OCI-LY1 (cell line): ENCODE results near the gene MYO5B.

Source experiments
- H2AFZ ChIP-seq: fragments of 200-600 bp; sonication (generic), shearing (Covaris generic); 2 replicates; pipeline ENCODE4 v1.6.0; 2014; ENCODE audit warnings: antibody characterized with exemption, mild to moderate bottlenecking, low read length
- H3F3A ChIP-seq: fragments of 200-600 bp; sonication (generic), shearing (Covaris generic); 2 replicates; pipeline ENCODE4 v1.6.0; 2014; ENCODE audit warnings: mild to moderate bottlenecking, antibody characterized with exemption, low read length, moderate library complexity; ENCODE audit not compliant: insufficient read depth
- H3K27ac ChIP-seq: fragments of 200-600 bp; sonication (generic); 2 replicates; pipeline ENCODE4 v1.5.1; 2014; ENCODE audit warnings: low read length, mixed run types, mild to moderate bottlenecking, low read depth; ENCODE audit not compliant: poor library complexity, severe bottlenecking
- H3K27me3 ChIP-seq: fragments of 200-600 bp; sonication (generic); 2 replicates; pipeline ENCODE4 v1.6.0; 2014; ENCODE audit warnings: antibody characterized with exemption, mild to moderate bottlenecking, low read length, moderate library complexity; ENCODE audit not compliant: insufficient read depth
- H3K36me3 ChIP-seq: fragments of 200-600 bp; sonication (generic); 2 replicates; pipeline ENCODE4 v1.6.1; 2014; ENCODE audit warnings: mild to moderate bottlenecking, antibody characterized with exemption, low read length, moderate library complexity, mixed read lengths; ENCODE audit not compliant: insufficient read depth
- H3K4me1 ChIP-seq: fragments of 200-600 bp; sonication (generic); 2 replicates; pipeline ENCODE4 v1.5.1; 2014; ENCODE audit warnings: mild to moderate bottlenecking, low read length, moderate library complexity; ENCODE audit not compliant: insufficient read depth, severe bottlenecking
- H3K4me2 ChIP-seq: fragments of 200-600 bp; sonication (generic), shearing (Covaris generic); 2 replicates; pipeline ENCODE4 v1.6.1; 2014; ENCODE audit warnings: low read length
- H3K4me3 ChIP-seq: fragments of 200-600 bp; sonication (generic); 2 replicates; pipeline ENCODE4 v1.5.1; 2014; ENCODE audit warnings: low read length, low read depth, mild to moderate bottlenecking, mixed read lengths; ENCODE audit not compliant: poor library complexity, severe bottlenecking
- H3K79me2 ChIP-seq: fragments of 200-600 bp; shearing (Covaris generic); 2 replicates; pipeline ENCODE4 v1.6.1; 2016; ENCODE audit warnings: mixed run types, low read length, mixed read lengths; ENCODE audit not compliant: insufficient read depth
- H3K9ac ChIP-seq: fragments of 200-600 bp; sonication (generic), shearing (Covaris generic); 2 replicates; pipeline ENCODE4 v1.6.1; 2014; ENCODE audit warnings: mild to moderate bottlenecking, low read length, mixed read lengths
- H3K9me2 ChIP-seq: fragments of 200-600 bp; sonication (generic), shearing (Covaris generic); 2 replicates; pipeline ENCODE4 v1.6.1; 2014; ENCODE audit warnings: low read depth, mild to moderate bottlenecking, low read length, mixed read lengths
- H3K9me3 ChIP-seq: fragments of 200-600 bp; shearing (Covaris generic); 2 replicates; pipeline ENCODE4 v1.6.1; 2014; ENCODE audit warnings: low read length, mixed read lengths
- H4K20me1 ChIP-seq: fragments of 200-600 bp; sonication (generic), shearing (Covaris generic); 2 replicates; pipeline ENCODE4 v1.6.0; 2016; ENCODE audit warnings: mild to moderate bottlenecking, low read length; ENCODE audit not compliant: insufficient read depth
- CTCF ChIP-seq: fragments of 200-600 bp; sonication (generic), shearing (Covaris generic); IDR thresholded peaks from 2 replicates; pipeline ENCODE4 v1.5.1; 2017; ENCODE audit warnings: mild to moderate bottlenecking, antibody characterized with exemption, low read length, moderate library complexity, mixed read lengths
- EZH2 ChIP-seq: fragments of 200-600 bp; sonication (generic), shearing (Covaris generic); IDR thresholded peaks from 2 replicates; pipeline ENCODE4 v1.8.0; 2017; ENCODE audit warnings: borderline replicate concordance, mixed run types, mild to moderate bottlenecking, antibody characterized with exemption, low read length, moderate library complexity, mixed read lengths

Gene MYO5B

DNA sequence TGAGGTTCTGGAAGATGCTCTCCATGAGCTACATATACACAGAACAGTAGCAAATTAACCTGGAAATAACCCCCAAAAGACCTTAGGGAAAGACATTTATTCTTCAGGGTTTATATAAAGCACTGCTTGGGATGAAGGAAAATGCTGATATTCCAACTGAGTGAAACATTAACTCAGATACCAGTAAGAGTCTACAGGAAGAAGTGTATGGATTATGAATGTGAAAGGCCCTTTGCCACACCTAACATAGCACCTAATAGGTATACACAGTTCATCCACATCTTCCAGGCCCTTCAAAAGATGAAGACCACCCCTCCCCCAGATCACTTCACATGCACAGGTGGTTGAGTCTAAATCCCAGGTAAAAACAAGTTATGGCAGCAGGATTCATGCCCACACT lies 50.4 kb downstream of the MYO5B start:
- H3K79me2 ChIP-seq = no peaks in the 10 kb centered on the region
- H3F3A ChIP-seq = no peaks in the 10 kb centered on the region
- H3K4me3 ChIP-seq = no peak overlapping the region
- H2AFZ ChIP-seq = no peak overlapping the region
- no peaks in the 10 kb centered on the region for H3K9me3 ChIP-seq
- H3K4me2 ChIP-seq = no peak overlapping the region
- no peaks in the 10 kb centered on the region for H3K9me2 ChIP-seq
- no peak overlapping the region for H3K9ac ChIP-seq
- H3K27ac ChIP-seq = no peak overlapping the region
- TF ChIP-seq EZH2 (no peak), CTCF (no peak)
- no peaks in the 10 kb centered on the region for H3K27me3 ChIP-seq
- no peaks in the 10 kb centered on the region for H3K36me3 ChIP-seq
- no peaks in the 10 kb centered on the region for H3K4me1 ChIP-seq
- H4K20me1 ChIP-seq = no peaks in the 10 kb centered on the region

DNA sequence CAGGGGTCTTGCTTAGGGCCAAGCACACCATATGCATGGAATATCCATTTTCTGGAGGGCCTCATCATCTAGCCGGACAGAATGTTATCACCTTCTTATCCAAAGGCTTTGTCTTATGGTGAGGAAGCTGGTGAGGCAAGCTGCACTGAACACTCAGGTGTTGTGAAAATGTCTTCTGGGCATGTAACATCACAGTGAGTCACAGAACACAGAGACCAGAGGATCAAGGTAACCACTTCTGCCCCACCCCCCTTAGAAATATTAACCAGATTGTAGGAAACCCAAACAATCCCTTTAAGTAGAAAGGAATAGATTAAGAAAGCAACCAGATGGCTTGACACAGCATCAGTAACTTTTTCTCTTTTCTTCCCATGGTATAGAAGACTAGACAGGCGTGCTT lies 51.1 kb downstream of the MYO5B start:
- Histone ChIP-seq H3K36me3 (no peaks in the 10 kb centered on the region), H2AFZ (no peak overlapping the region), H3K9me3 (no peaks in the 10 kb centered on the region), H3F3A (no peaks in the 10 kb centered on the region), H3K79me2 (no peaks in the 10 kb centered on the region), H3K4me1 (no peaks in the 10 kb centered on the region), H3K4me2 (no peak overlapping the region), H3K9me2 (no peaks in the 10 kb centered on the region), H3K4me3 (no peak overlapping the region), H3K27me3 (no peaks in the 10 kb centered on the region), H3K9ac (no peak overlapping the region), H3K27ac (no peak overlapping the region), H4K20me1 (no peaks in the 10 kb centered on the region)
- TF ChIP-seq EZH2 (no peak), CTCF (no peak)

DNA sequence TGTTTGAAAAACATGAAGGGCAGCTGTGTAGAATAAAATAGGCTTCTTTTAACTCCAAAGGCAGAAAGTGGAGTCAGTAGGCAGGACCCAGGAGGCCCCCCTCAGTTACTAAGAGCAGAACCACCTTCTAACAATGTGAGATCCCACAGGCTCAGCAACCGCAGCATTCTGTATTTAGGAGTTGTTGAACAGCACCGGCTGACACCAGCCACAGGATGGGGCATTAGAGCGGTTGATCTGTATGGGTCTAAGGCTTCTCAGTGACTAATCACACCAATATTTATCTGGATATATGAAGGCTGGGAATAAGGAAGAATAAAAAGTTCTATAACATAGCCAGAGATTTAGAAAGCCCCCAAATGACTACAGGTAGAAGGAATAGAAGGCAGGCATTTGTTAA lies 51.7 kb downstream of the MYO5B start:
- Histone ChIP-seq H3K9me2 (no peaks in the 10 kb centered on the region), H3K27me3 (no peaks in the 10 kb centered on the region), H3F3A (no peaks in the 10 kb centered on the region), H3K4me2 (no peak overlapping the region), H2AFZ (no peak overlapping the region), H3K36me3 (no peaks in the 10 kb centered on the region), H3K4me1 (no peaks in the 10 kb centered on the region), H3K9me3 (no peaks in the 10 kb centered on the region), H3K4me3 (no peak overlapping the region), H3K9ac (no peak overlapping the region), H3K27ac (no peak overlapping the region), H4K20me1 (no peaks in the 10 kb centered on the region), H3K79me2 (no peaks in the 10 kb centered on the region)
- TF ChIP-seq CTCF (no peak), EZH2 (no peak)
